ENCODE results near the gene ULK4. TPM values are rescaled to one million over a fixed set of nuclear protein-coding genes. Genes with fewer than 3 reads are reported as not detected.

The ULK4 gene
- total RNA-seq, 1 experiment from 2014 or later = 8.7 TPM

DNA sequence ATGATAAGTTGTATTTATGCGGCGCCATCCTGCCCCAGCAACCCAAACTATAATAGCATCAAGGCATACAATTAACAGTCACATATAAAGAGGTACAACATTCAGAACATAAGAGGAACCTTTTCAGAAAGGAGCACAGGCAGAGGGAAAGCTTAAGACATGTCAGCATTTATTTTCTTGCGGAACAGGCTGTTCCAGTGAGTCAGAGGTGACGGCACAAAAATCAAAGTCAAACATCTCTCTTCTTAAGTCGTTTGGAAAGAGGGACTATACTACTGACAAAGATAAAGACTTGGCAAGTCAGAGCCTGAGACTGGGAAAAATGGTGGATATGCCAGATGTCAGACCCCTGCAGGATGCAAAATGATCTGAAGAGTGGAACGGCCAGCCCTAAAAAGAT is 634.2 kb downstream of the ULK4 start:
- peak overlapping the region; percentile 52 for H3K4me2 ChIP-seq
- no peak overlapping the region for H3K4me3 ChIP-seq
- CTCF ChIA-PET = no interaction called here
- peak; percentile 36 to 71 for DNase-seq
- peaks cover 25% of the 10 kb centered on the region for H3K4me1 ChIP-seq (replicated peaks; ENCODE audit: insufficient read depth)
- H3K9me3 ChIP-seq (ENCODE audit: insufficient read depth, low read depth) = no peaks in the 10 kb centered on the region
- TF ChIP-seq, protein P1, sequence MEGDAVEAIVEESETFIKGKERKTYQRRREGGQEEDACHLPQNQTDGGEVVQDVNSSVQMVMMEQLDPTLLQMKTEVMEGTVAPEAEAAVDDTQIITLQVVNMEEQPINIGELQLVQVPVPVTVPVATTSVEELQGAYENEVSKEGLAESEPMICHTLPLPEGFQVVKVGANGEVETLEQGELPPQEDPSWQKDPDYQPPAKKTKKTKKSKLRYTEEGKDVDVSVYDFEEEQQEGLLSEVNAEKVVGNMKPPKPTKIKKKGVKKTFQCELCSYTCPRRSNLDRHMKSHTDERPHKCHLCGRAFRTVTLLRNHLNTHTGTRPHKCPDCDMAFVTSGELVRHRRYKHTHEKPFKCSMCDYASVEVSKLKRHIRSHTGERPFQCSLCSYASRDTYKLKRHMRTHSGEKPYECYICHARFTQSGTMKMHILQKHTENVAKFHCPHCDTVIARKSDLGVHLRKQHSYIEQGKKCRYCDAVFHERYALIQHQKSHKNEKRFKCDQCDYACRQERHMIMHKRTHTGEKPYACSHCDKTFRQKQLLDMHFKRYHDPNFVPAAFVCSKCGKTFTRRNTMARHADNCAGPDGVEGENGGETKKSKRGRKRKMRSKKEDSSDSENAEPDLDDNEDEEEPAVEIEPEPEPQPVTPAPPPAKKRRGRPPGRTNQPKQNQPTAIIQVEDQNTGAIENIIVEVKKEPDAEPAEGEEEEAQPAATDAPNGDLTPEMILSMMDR (conservative IDR thresholded peaks at IDR 0.05) = no peak
- TF ChIP-seq EZH2 (IDR thresholded peaks at IDR 0.05; ENCODE audit: low read depth) = no peak
- H3K9me2 ChIP-seq (ENCODE audit: insufficient read depth) = no peaks in the 10 kb centered on the region
- H3F3A ChIP-seq (ENCODE audit: insufficient read depth, low read depth) = peaks cover 4% of the 10 kb centered on the region; the same call in 1 of the 2 replicates
- no peaks in the 10 kb centered on the region for H3K79me2 ChIP-seq (ENCODE audit: low read depth)
- no peaks in the 10 kb centered on the region for H3K36me3 ChIP-seq (ENCODE audit: low read depth)
- intact Hi-C loops (cut with micrococcal nuclease; ENCODE audit: unreplicated experiment) = loop anchor here (1.0 kb wide), 1 partner anchor 9 kb away; no protein-coding TSS in a partner anchor
- no peak overlapping the region for H3K27ac ChIP-seq
- no peaks in the 10 kb centered on the region for H4K20me1 ChIP-seq (ENCODE audit: insufficient read depth)
- H3K27me3 ChIP-seq (ENCODE audit: insufficient read depth, low read depth) = no peaks in the 10 kb centered on the region
- BruUV-seq (replicated peaks) = no TSS peak
- POLR2A ChIA-PET (ENCODE audit: unreplicated experiment) = no interaction called here
- H2AFZ ChIP-seq = peak overlapping the region; percentile 35; the same call in 1 of the 2 replicates

DNA sequence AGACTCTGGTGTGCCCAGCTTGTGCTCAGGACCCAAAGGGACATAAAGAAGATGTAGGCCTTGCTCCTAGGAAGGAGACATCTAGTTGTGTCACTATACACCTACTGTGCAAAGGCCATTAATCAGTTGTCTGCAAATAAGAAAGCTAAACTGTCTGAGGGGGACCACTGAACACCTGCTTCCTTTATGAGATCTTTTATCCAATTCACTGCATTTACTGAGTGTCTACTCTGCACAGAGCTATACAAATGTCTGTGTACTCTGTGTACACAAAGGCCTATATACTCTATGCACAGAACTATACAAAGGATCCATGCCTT is 637.8 kb downstream of the ULK4 start:
- Histone ChIP-seq H3F3A (ENCODE audit: insufficient read depth, low read depth) (peaks cover 4% of the 10 kb centered on the region; the same call in 1 of the 2 replicates), H3K9me2 (ENCODE audit: insufficient read depth) (no peaks in the 10 kb centered on the region), H3K9me3 (ENCODE audit: insufficient read depth, low read depth) (no peaks in the 10 kb centered on the region), H4K20me1 (ENCODE audit: insufficient read depth) (no peaks in the 10 kb centered on the region), H3K27ac (no peak overlapping the region), H3K4me3 (no peak overlapping the region), H3K4me2 (no peak overlapping the region), H3K79me2 (ENCODE audit: low read depth) (no peaks in the 10 kb centered on the region), H3K4me1 (replicated peaks; ENCODE audit: insufficient read depth) (peaks cover 25% of the 10 kb centered on the region), H3K36me3 (ENCODE audit: low read depth) (no peaks in the 10 kb centered on the region), H3K27me3 (ENCODE audit: insufficient read depth, low read depth) (no peaks in the 10 kb centered on the region), H2AFZ (no peak overlapping the region)
- CTCF ChIA-PET = no interaction called here
- TF ChIP-seq EZH2 (IDR thresholded peaks at IDR 0.05; ENCODE audit: low read depth) = no peak
- TF ChIP-seq, protein P1 (conservative IDR thresholded peaks at IDR 0.05) = no peak
- POLR2A ChIA-PET (ENCODE audit: unreplicated experiment) = interaction anchor here (0.7 kb wide), 1 partner anchor 1276 kb away, joined by 3 read pairs; the partner anchor contains the start of gene NKTR
- intact Hi-C loops (cut with micrococcal nuclease; ENCODE audit: unreplicated experiment) = no loop called here
- DNase-seq = no peak
- no TSS peak for BruUV-seq (replicated peaks)

DNA sequence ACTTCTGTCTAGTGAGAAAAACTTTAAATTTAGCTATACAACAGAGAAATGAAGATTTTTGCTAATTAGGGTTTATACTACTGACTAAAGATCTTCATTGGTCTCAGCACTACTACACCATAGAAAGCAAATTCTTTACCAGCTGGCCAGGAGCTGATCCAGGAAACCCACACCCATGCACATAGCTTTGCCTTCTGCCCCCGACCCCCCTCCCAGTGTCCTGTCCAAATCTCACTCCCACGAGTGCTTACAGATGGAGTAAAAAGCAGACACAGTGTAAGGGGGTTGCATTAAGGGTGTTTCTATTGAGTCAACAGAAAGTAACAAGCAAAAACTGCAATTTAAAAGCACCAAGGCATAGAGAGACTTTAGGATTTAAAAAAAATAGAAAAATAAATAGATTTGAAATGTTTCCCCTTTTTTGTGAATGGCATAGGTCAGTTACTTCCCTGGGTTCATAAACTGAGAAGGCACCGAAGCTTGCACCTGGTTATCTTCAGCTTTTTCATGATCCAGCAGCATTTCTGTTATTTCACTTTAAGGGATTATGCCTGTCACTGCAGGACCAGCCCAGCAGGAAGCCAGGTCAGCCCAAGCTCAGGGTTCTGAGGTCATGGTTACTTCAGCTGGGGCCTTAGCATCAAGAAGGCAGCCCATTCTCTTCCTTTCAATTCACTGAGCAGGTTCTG is 638.3 kb downstream of the ULK4 start:
- intact Hi-C loops (cut with micrococcal nuclease; ENCODE audit: unreplicated experiment) = no loop called here
- ChIA-PET POLR2A (ENCODE audit: unreplicated experiment) (interaction anchor here (0.7 kb wide), 1 partner anchor 1277 kb away, joined by 3 read pairs; the partner anchor contains the start of gene NKTR), CTCF (interaction anchor here (0.7 kb wide), 1 partner anchor 552 kb away, joined by 9 read pairs; no protein-coding TSS in a partner anchor)
- peaks cover 4% of the 10 kb centered on the region; the same call in 1 of the 2 replicates for H3F3A ChIP-seq (ENCODE audit: insufficient read depth, low read depth)
- H3K27ac ChIP-seq = no peak overlapping the region
- no peaks in the 10 kb centered on the region for H3K79me2 ChIP-seq (ENCODE audit: low read depth)
- H3K9me2 ChIP-seq (ENCODE audit: insufficient read depth) = no peaks in the 10 kb centered on the region
- BruUV-seq (replicated peaks) = no TSS peak
- no peaks in the 10 kb centered on the region; the same call in 1 of the 2 replicates for H3K9me3 ChIP-seq (ENCODE audit: insufficient read depth, low read depth)
- H3K27me3 ChIP-seq (ENCODE audit: insufficient read depth, low read depth) = no peaks in the 10 kb centered on the region
- TF ChIP-seq EZH2 (IDR thresholded peaks at IDR 0.05; ENCODE audit: low read depth) = no peak
- TF ChIP-seq, protein P1 (conservative IDR thresholded peaks at IDR 0.05) = no peak
- no peak for DNase-seq
- no peak overlapping the region for H3K4me2 ChIP-seq
- peaks cover 24% of the 10 kb centered on the region for H3K4me1 ChIP-seq (replicated peaks; ENCODE audit: insufficient read depth)
- H4K20me1 ChIP-seq (ENCODE audit: insufficient read depth) = no peaks in the 10 kb centered on the region
- no peaks in the 10 kb centered on the region for H3K36me3 ChIP-seq (ENCODE audit: low read depth)
- H2AFZ ChIP-seq = no peak overlapping the region
- no peak overlapping the region for H3K4me3 ChIP-seq
